Cerebellar cortex (tissue), 1 donor: ENCODE results near the gene PEX5.
A peak's percentile ranks its signal among the peaks of the same experiment; 100 is the strongest.
"Not testable (repeated sequence)": the region's sequence is repeated elsewhere in the genome, so short reads cannot be mapped to it uniquely, and the experiment has no call there.

Source experiments
- DNase-seq: peaks from one replicate; pipeline ENCODE4 v3.0.0-alpha.2; 2015; ENCODE audit warnings: low spot score

PEX5 gene

DNA sequence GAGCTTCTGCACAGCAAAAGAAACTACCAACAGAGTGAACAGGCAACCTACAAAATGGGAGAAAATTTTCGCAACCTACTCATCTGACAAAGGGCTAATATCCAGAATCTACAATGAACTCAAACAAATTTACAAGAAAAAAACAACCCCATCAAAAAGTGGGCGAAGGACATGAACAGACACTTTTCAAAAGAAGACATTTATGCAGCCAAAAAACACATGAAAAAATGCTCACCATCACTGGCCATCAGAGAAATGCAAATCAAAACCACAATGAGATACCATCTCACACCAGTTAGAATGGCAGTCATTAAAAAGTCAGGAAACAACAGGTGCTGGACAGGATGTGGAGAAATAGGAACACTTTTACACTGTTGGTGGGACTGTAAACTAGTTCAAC, 24.3 kb downstream of the PEX5 start:
- DNase-seq: not testable (repeated sequence)

GRCh38 chr12:7217475-7218069, 28.1 kb downstream of the PEX5 start:
- DNase-seq: no peak

GRCh38 chr12:7219599-7220243, 30.2 kb downstream of the PEX5 start:
- peak; percentile 76 for DNase-seq

DNA sequence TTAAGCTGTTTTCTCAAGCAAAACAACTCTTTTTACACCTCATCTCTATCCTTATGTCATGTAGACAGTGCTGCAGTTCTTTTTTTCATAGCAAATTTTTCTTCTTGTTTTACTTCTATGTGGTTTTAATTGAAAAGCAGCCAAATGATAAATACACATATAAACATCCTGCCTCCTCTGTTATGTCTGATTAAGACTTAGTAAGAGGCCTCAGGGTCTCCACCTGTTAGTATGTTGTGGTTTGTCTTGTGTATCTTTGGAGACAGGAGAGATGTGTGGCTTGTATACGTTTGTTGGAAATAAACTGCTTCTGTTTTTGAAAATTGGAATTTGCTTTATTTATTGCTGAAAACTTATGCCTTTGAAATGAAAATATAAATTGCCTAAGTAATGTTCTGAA, 32.0 kb downstream of the PEX5 start:
- DNase-seq: no peak

GRCh38 chr12:7229741-7230140, 40.3 kb downstream of the PEX5 start:
- no peak for DNase-seq

DNA sequence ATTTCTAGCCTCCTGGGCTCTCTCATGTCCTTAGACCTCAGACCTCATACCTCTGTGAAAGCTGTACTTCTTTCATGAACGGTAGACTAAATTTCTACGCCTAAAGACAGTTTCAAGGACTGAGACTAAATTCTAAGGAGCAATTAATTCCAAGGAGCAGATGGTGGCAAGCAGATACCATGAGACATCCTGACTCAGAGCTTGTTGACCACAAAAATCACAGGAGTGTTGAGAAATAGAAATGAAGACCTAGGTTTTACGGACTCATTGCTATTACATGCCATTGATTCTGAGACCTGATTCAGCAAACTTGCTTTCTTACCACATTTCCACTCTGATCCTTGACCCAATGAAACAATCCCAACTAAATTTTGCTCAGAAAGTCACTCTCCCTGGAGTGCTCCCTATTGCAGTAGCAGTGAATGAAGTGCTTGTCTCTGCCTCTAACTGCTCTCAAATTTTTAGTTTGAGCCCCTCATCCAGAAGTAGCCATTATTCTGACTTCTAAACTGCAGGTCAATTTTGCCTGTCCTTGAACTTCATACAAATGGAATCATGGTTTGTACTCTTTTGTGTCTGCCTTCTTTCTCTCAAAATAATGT, 52.0 kb downstream of the PEX5 start:
- DNase-seq: no peak

DNA sequence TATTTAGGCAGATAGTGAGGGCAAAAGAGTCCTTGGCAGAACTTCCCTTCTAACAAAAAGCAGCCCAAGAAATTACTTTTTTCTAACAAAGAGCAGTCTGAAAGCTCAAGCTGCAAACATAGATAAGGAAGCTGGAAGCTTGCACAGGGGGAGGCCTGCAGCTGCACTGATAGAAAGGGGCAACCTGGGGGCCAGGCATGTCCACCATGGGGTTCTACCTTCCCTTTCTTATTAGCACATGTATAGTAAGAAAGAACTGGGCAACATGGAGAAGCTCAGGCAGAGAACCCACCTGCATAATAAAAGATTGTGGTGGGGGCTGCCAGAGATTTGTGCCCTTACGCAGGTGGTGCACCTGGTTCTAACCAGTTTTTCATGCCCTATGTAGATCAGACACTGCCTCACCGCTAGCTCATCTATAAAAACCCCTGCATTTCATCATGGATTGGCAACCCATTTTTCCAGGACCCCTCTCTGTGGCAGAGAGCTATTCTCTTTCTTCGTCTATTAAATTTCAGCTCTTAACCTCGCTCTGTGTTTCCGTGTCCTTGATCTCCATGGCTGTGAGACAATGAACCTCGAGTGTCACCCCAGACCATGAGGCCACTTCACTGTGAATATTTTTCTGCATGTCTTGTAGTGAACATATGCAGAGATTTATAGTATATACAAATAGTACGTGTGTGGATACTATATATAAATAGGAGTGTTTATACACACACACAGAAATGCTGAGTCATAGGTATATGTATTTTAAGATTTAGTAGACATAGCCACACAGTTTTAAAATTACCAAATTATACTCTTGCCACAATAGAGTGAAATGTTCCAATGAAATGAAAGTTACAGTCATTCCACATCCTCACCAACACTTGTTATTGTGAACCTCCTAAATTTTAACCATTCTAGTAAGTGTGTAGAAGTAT, 53.0 kb downstream of the PEX5 start:
- DNase-seq: no peak

DNA sequence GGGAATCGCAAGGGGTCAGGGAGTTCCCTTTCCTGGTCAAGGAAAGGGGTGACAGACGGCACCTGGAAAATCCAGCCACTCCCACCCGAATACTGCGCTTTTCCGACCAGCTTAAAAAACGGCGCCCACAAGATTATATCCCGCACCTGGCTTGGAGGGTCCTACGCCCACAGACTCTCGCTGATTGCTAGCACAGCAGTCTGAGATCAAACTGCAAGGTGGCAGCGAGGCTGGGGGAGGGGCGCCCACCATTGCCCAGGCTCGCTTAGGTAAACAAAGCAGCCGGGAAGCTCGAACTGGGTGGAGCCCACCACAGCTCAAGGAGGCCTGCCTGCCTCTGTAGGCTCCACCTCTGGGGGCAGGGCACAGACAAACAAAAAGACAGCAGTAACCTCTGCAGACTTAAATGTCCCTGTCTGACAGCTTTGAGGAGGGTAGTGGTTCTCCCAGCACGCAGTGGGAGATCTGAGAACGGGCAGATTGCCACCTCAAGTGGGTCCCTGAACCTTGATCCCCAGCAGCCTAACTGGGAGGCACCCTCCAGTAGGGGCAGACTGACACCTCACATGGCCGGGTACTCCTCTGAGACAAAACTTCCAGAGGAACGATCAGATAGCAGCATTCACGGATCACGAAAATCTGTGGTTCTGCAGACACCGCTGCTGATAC, 62.0 kb downstream of the PEX5 start:
- not testable (repeated sequence) for DNase-seq

DNA sequence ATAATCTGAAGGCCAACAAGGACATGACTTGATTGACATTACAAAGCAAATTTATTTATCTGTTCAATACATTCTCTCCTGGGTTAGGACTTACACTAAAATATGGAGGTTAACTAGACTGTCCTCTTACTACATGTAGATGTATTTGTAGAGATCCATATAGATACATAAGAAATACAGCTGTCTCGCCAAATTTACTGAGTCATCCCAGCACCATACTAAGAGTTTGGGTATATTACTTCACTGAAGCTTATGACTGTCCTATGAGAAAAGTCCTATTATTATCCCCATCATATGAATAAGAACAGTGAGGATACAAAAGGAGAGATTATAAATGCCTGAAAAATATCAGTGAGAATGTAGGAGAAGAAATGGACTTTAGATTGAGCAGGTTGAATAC, 69.6 kb downstream of the PEX5 start:
- no peak for DNase-seq
